ENCODE results near the gene MAN1A1.

DNA sequence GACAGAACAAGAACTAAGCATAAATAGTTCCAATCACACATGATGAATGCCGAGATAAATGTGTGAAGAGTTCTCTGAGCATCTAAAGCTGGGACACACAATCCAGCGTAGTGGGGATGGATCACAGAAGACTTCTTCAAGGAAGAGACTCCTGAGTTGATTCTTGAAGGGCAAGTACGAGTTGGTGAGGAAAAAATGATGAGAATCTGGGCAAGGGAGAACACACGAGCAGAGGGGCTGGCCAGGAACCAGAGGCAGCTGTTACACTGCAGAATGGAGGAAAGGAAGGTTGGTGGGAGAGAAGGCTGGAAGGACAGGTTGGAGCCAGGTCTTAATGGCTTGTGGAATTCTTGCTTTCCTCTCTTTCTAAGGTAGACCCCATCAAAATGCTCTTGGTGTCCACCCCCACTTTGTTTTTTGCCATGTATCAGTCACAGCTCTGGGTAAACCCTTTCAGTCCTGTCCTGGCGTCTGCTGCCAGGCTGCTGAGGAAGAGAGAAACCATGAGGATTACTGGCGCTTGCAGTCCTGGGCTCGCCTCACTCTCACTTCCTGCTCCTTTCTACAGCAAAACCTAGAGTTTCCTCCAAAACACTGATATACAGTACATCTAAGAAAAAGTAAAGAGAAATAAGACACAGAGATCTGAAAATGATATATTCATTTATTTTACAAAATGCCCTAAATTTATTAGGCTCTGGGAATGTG, 143.5 kb downstream of the MAN1A1 start:
- TF ChIP-seq, protein P1, sequence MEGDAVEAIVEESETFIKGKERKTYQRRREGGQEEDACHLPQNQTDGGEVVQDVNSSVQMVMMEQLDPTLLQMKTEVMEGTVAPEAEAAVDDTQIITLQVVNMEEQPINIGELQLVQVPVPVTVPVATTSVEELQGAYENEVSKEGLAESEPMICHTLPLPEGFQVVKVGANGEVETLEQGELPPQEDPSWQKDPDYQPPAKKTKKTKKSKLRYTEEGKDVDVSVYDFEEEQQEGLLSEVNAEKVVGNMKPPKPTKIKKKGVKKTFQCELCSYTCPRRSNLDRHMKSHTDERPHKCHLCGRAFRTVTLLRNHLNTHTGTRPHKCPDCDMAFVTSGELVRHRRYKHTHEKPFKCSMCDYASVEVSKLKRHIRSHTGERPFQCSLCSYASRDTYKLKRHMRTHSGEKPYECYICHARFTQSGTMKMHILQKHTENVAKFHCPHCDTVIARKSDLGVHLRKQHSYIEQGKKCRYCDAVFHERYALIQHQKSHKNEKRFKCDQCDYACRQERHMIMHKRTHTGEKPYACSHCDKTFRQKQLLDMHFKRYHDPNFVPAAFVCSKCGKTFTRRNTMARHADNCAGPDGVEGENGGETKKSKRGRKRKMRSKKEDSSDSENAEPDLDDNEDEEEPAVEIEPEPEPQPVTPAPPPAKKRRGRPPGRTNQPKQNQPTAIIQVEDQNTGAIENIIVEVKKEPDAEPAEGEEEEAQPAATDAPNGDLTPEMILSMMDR (IDR thresholded peaks at IDR 0.05 in 8 of 11, conservative IDR thresholded peaks at IDR 0.05 in 3 of 11) = no peak
- no peak for TF ChIP-seq POLR2A (IDR thresholded peaks at IDR 0.05)

All from spleen (tissue), 7 donors.